GM23338 (cell line): ENCODE measurements around the gene ABR. TPM values are rescaled to one million over a fixed set of nuclear protein-coding genes. Genes with fewer than 3 reads are reported as not detected.

ENCODE experiments used
- ATAC-seq: fragments of 200-7000 bp; cut with Tn5 transposase; 3 replicates; pipeline ENCODE4 v1.9.1; 2020
- DNase-seq: peaks from one replicate; pipeline ENCODE4 v3.0.0-alpha.2; 2015; ENCODE audit warnings: low spot score
- H2AFZ ChIP-seq: fragments of 200-600 bp; sonication (generic); 2 replicates; pipeline ENCODE4 v1.8.0; 2016; ENCODE audit warnings: antibody characterized with exemption, mild to moderate bottlenecking, moderate library complexity
- H3F3A ChIP-seq: fragments of 200-600 bp; sonication (generic); replicated peaks from 2 replicates; pipeline ENCODE4 v1.8.0; 2017; ENCODE audit warnings: antibody characterized with exemption, mixed run types, low read depth
- H3K27ac ChIP-seq: fragments of 200-600 bp; sonication (generic); 2 replicates; pipeline ENCODE4 v1.6.1; 2016; ENCODE audit warnings: low read depth
- H3K27me3 ChIP-seq: fragments of 200-600 bp; sonication (generic); 2 replicates; pipeline ENCODE4 v1.8.0; 2016; ENCODE audit warnings: mild to moderate bottlenecking, mixed run types, moderate library complexity; ENCODE audit not compliant: insufficient read depth
- H3K36me3 ChIP-seq: fragments of 200-600 bp; sonication (generic); 2 replicates; pipeline ENCODE4 v1.8.0; 2016; ENCODE audit warnings: mild to moderate bottlenecking; ENCODE audit not compliant: insufficient read depth
- H3K4me1 ChIP-seq: fragments of 200-600 bp; sonication (generic); 2 replicates; pipeline ENCODE4 v1.8.0; 2016; ENCODE audit warnings: mild to moderate bottlenecking, moderate library complexity; ENCODE audit not compliant: insufficient read depth
- H3K4me2 ChIP-seq: fragments of 200-600 bp; sonication (generic); 2 replicates; pipeline ENCODE4 v1.7.1; 2017; ENCODE audit warnings: mixed run types
- H3K4me3 ChIP-seq: fragments of 200-600 bp; sonication (generic); 2 replicates; pipeline ENCODE4 v1.6.1; 2016; ENCODE audit warnings: mixed run types
- H3K79me2 ChIP-seq: fragments of 200-600 bp; sonication (generic); replicated peaks from 2 replicates; pipeline ENCODE4 v1.8.0; 2017; ENCODE audit warnings: mild to moderate bottlenecking; ENCODE audit not compliant: insufficient read depth
- H3K9me2 ChIP-seq: fragments of 200-600 bp; sonication (generic); 2 replicates; pipeline ENCODE4 v1.8.0; 2017; ENCODE audit not compliant: insufficient read depth
- H4K20me1 ChIP-seq: fragments of 200-600 bp; sonication (generic); replicated peaks from 2 replicates; pipeline ENCODE4 v1.8.0; 2017; ENCODE audit warnings: mild to moderate bottlenecking; ENCODE audit not compliant: insufficient read depth
- H3K27ac Mint-ChIP-seq: 2 replicates; pipeline ENCODE4 v1.8.0; 2020; ENCODE audit warnings: inconsistent platforms, mild to moderate bottlenecking, moderate library complexity, mixed read lengths
- H3K27me3 Mint-ChIP-seq: 3 replicates; pipeline ENCODE4 v1.8.0; 2022; ENCODE audit warnings: low read depth, mild to moderate bottlenecking, moderate library complexity, mixed read lengths, inconsistent platforms; ENCODE audit not compliant: insufficient read depth, poor library complexity
- H3K36me3 Mint-ChIP-seq: 3 replicates; pipeline ENCODE4 v1.8.0; 2021; ENCODE audit warnings: low read depth, mild to moderate bottlenecking, inconsistent platforms, moderate library complexity, mixed read lengths
- H3K4me1 Mint-ChIP-seq: 3 replicates; pipeline ENCODE4 v1.8.0; 2020; ENCODE audit warnings: mild to moderate bottlenecking, inconsistent platforms, mixed read lengths
- H3K4me3 Mint-ChIP-seq: 3 replicates; pipeline ENCODE4 v1.8.0; 2021; ENCODE audit warnings: moderate library complexity, mild to moderate bottlenecking, inconsistent platforms, mixed read lengths
- H3K9me3 Mint-ChIP-seq: 3 replicates; pipeline ENCODE4 v1.8.0; 2020; ENCODE audit warnings: moderate library complexity, mild to moderate bottlenecking, inconsistent platforms, mixed read lengths
- CREB1 ChIP-seq: fragments of 250-450 bp; sonication (Bioruptor Pico); IDR thresholded peaks from 2 replicates; pipeline ENCODE4 v1.5.0; 2020; ENCODE audit warnings: low read depth, mild to moderate bottlenecking, moderate library complexity
- EZH2 ChIP-seq: fragments of 200-600 bp; sonication (generic); IDR thresholded peaks from one replicate; pipeline ENCODE4 v1.8.0; 2017; ENCODE audit warnings: antibody characterized with exemption, mild to moderate bottlenecking, low read depth; ENCODE audit not compliant: unreplicated experiment
- EZH2phosphoT487 ChIP-seq: fragments of 200-600 bp; sonication (generic); IDR thresholded peaks from one replicate; pipeline ENCODE4 v1.8.1; 2018; ENCODE audit warnings: antibody characterized with exemption; ENCODE audit not compliant: unreplicated experiment
- NANOG ChIP-seq: IDR thresholded peaks from 2 replicates; pipeline ENCODE4 v1.6.1; 2016; ENCODE audit warnings: antibody characterized with exemption, borderline replicate concordance
- STAT1 ChIP-seq: IDR thresholded peaks from one replicate; pipeline ENCODE4 v1.6.1; 2016; ENCODE audit warnings: antibody characterized with exemption; ENCODE audit not compliant: unreplicated experiment
- ZNF114 ChIP-seq: fragments of 250-450 bp; sonication (Bioruptor Pico); IDR thresholded peaks from 2 replicates; pipeline ENCODE4 v1.5.0; 2020; ENCODE audit warnings: mild to moderate bottlenecking, moderate library complexity
- ZNF331 ChIP-seq: fragments of 250-450 bp; sonication (Bioruptor Pico); IDR thresholded peaks from 2 replicates; pipeline ENCODE4 v1.5.0; 2020; ENCODE audit warnings: low read depth, mild to moderate bottlenecking, moderate library complexity
- ZNF462 ChIP-seq: fragments of 250-450 bp; sonication (Bioruptor Pico); IDR thresholded peaks from 2 replicates; pipeline ENCODE4 v1.5.0; 2020; ENCODE audit warnings: mild to moderate bottlenecking, moderate library complexity
- polyA plus RNA-seq: library from polyadenylated mRNA; unstranded; fragments of >200 nt; fragmentation: Nextera tagmentation; extraction: Ambion mirVana; gene quantifications from 2 replicates; pipeline ENCODE4 v1.2.1, GENCODE V29; 2016
- total RNA-seq: library from RNA; depleted of rRNA; stranded (reverse); fragments of >200 nt; shearing (Covaris generic); gene quantifications from 2 replicates; pipeline ENCODE4 v1.2.3, GENCODE V29; 2014
- TF ChIP-seq, protein P1 (sequence below): IDR thresholded peaks from 2 replicates; pipeline ENCODE4 v1.6.1; 2016; ENCODE audit warnings: antibody characterized with exemption
- TF ChIP-seq, protein P2 (sequence below): IDR thresholded peaks from one replicate; pipeline ENCODE4 v1.6.1; 2018; ENCODE audit warnings: antibody characterized with exemption; ENCODE audit not compliant: unreplicated experiment

The ABR gene
- total and polyA plus RNA-seq, 2 experiments from 2014 or later = 15.0 to 27.7 TPM

DNA sequence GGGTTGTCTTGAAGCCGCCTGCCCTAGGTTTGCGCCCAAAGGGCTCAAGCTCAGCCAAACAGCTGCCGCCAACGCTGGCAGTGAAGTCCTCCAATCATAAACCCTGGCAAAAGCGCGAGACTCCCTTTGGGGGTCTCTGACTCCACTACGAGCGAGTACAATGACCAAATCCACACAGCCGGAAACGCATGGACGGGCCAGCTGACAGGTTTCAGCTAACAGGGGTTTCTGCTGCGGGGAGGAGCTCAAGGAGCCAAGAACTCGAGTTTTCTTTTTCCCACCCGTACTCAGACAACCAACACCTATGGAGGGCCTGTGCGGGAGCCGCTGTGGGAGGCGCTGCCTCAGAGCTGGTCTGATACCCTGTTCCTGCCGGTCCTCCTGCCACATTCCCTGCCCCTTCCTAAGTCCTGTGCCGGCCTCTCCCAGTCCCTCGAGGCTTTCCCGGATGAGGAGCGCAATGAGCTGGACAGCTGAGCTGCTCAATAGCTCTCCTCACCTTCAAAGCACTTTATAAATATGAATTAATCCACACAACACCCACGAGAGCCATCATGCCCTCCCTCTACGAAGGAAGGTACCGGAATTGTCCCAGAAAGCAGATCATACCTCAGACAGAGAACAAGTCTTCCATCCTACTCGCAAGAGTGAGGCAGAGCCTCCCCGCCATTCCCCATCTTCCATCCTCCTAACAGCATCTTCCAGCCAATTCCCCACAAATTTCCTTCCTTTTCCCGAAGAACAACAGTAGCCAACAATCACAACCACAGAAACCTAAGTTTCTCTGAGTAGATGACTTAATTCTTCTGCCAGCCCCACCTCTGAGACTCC lies 6.1 kb downstream of the ABR start (continued):
- TF ChIP-seq, protein P1, sequence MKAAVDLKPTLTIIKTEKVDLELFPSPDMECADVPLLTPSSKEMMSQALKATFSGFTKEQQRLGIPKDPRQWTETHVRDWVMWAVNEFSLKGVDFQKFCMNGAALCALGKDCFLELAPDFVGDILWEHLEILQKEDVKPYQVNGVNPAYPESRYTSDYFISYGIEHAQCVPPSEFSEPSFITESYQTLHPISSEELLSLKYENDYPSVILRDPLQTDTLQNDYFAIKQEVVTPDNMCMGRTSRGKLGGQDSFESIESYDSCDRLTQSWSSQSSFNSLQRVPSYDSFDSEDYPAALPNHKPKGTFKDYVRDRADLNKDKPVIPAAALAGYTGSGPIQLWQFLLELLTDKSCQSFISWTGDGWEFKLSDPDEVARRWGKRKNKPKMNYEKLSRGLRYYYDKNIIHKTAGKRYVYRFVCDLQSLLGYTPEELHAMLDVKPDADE = no peak
- TF ChIP-seq ZNF331 (CRISPR knock-in tag) = no peak
- no peak for TF ChIP-seq CREB1 (CRISPR knock-in tag)

DNA sequence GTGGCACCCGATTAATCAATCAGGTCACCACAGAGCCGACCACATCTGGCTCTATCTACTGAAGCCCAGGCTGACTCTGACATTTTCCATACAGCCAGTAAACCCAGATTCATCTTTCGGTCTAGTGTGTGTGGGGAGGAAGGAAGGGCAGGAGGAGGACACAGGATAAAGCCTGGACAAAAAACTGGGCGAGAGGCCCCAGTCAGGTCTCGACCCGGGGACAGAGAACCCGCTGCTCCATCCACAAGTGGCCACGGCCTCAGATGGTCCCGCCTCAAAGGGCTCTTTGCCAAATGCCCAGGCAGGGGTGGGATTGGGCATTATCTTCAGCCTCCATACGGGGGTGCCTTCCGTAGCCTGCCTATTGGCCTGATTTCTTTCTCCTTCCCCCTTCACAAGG lies 7.8 kb downstream of the ABR start:
- Mint-ChIP-seq H3K4me3 (no peak overlapping the region), H3K9me3 (no peaks in the 10 kb centered on the region; the same call in 2 of the 3 replicates), H3K27me3 (peaks cover 8% of the 10 kb centered on the region), H3K27ac (no peak overlapping the region), H3K4me1 (no peaks in the 10 kb centered on the region), H3K36me3 (no peaks in the 10 kb centered on the region; the same call in 1 of the 3 replicates)
- no peak overlapping the region for H2AFZ ChIP-seq
- H3K27me3 ChIP-seq = no peaks in the 10 kb centered on the region
- no peaks in the 10 kb centered on the region for H3K4me1 ChIP-seq
- H3K36me3 ChIP-seq = no peaks in the 10 kb centered on the region
- no peaks in the 10 kb centered on the region for H3K79me2 ChIP-seq
- DNase-seq = no peak
- no peaks in the 10 kb centered on the region for H3F3A ChIP-seq
- no peaks in the 10 kb centered on the region for H3K9me2 ChIP-seq
- H3K27ac ChIP-seq = no peak overlapping the region
- no peaks in the 10 kb centered on the region for H4K20me1 ChIP-seq
- H3K4me3 ChIP-seq = no peak overlapping the region
- no peak for ATAC-seq
- H3K4me2 ChIP-seq = no peak overlapping the region
- TF ChIP-seq ZNF462 (CRISPR knock-in tag) = no peak
- TF ChIP-seq NANOG = no peak
- TF ChIP-seq ZNF331 (CRISPR knock-in tag) = no peak
- no peak for TF ChIP-seq EZH2
- TF ChIP-seq EZH2phosphoT487 = no peak
- TF ChIP-seq, protein P1 = no peak
- TF ChIP-seq STAT1 = no peak
- TF ChIP-seq ZNF114 = no peak
- TF ChIP-seq, protein P2, sequence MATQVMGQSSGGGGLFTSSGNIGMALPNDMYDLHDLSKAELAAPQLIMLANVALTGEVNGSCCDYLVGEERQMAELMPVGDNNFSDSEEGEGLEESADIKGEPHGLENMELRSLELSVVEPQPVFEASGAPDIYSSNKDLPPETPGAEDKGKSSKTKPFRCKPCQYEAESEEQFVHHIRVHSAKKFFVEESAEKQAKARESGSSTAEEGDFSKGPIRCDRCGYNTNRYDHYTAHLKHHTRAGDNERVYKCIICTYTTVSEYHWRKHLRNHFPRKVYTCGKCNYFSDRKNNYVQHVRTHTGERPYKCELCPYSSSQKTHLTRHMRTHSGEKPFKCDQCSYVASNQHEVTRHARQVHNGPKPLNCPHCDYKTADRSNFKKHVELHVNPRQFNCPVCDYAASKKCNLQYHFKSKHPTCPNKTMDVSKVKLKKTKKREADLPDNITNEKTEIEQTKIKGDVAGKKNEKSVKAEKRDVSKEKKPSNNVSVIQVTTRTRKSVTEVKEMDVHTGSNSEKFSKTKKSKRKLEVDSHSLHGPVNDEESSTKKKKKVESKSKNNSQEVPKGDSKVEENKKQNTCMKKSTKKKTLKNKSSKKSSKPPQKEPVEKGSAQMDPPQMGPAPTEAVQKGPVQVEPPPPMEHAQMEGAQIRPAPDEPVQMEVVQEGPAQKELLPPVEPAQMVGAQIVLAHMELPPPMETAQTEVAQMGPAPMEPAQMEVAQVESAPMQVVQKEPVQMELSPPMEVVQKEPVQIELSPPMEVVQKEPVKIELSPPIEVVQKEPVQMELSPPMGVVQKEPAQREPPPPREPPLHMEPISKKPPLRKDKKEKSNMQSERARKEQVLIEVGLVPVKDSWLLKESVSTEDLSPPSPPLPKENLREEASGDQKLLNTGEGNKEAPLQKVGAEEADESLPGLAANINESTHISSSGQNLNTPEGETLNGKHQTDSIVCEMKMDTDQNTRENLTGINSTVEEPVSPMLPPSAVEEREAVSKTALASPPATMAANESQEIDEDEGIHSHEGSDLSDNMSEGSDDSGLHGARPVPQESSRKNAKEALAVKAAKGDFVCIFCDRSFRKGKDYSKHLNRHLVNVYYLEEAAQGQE = no peak
